Activated naive CD4-positive, alpha-beta T cell treated with anti-CD3 and anti-CD28 coated beads, Interleukin-2, amount 10 ng/mL, durations not matched to agents 7 days and 5 days (primary cell): ENCODE results near the gene ARHGEF40.

ENCODE experiments used
- CTCF ChIA-PET: fragments of 350-600 bp; sonication (Branson Sonifier 250); formaldehyde crosslinking; loops from one replicate; lab custom pipeline; 2021; ENCODE audit warnings: antibody characterized with exemption; lab: Charles Lee
- DNase-seq: peaks from one replicate; pipeline ENCODE4 v3.0.0-alpha.2; 2020
- H3K27ac Mint-ChIP-seq: one replicate; pipeline ENCODE4 v1.8.0; 2021; ENCODE audit warnings: mild to moderate bottlenecking, moderate library complexity, mixed read lengths
- H3K27me3 Mint-ChIP-seq: one replicate; pipeline ENCODE4 v1.8.0; 2021; ENCODE audit warnings: mild to moderate bottlenecking, mixed read lengths
- H3K36me3 Mint-ChIP-seq: one replicate; pipeline ENCODE4 v1.8.0; 2021; ENCODE audit warnings: mixed read lengths
- H3K4me1 Mint-ChIP-seq: one replicate; pipeline ENCODE4 v1.8.0; 2021; ENCODE audit warnings: mixed read lengths
- H3K4me3 Mint-ChIP-seq: one replicate; pipeline ENCODE4 v1.8.0; 2021; ENCODE audit warnings: mild to moderate bottlenecking, moderate library complexity, mixed read lengths
- H3K9me3 Mint-ChIP-seq: one replicate; pipeline ENCODE4 v1.8.0; 2021; ENCODE audit warnings: mixed read lengths

The ARHGEF40 gene

GRCh38 chr14:21096438-21096837 lies 26.3 kb downstream of the ARHGEF40 start:
- Mint-ChIP-seq H3K9me3 (no peaks in the 10 kb centered on the region), H3K36me3 (no peaks in the 10 kb centered on the region), H3K4me1 (peaks cover 22% of the 10 kb centered on the region), H3K27ac (no peak overlapping the region), H3K4me3 (no peak overlapping the region), H3K27me3 (peaks cover 68% of the 10 kb centered on the region)
- DNase-seq, result no peak
- CTCF ChIA-PET, result interaction anchor here (0.9 to 7.0 kb wide), 9 partner anchors 7 to 126 kb away, joined by 3 to 167 read pairs (median 4); partner anchors contain the start of gene TMEM253

- Mint-ChIP-seq H3K36me3 (no peaks in the 10 kb centered on the region), H3K27ac (peak overlapping the region; percentile 72), H3K4me3 (peak overlapping the region; percentile 66), H3K9me3 (no peaks in the 10 kb centered on the region), H3K27me3 (peaks cover 74% of the 10 kb centered on the region), H3K4me1 (peaks cover 24% of the 10 kb centered on the region)
- DNase-seq, result no peak
- CTCF ChIA-PET, result interaction anchor here (0.9 to 7.0 kb wide), 7 partner anchors 6 to 126 kb away, joined by 3 to 167 read pairs (median 4); partner anchors contain the start of gene TMEM253
Measured at GRCh38 chr14:21096978-21097635, 27.0 kb downstream of the ARHGEF40 start.

- no peaks in the 10 kb centered on the region for H3K36me3 Mint-ChIP-seq
- CTCF ChIA-PET, result interaction anchor here (0.9 to 7.0 kb wide), 6 partner anchors 6 to 82 kb away, joined by 3 to 167 read pairs (median 10); partner anchors contain the start of gene TMEM253
- H3K27me3 Mint-ChIP-seq, result peaks cover 70% of the 10 kb centered on the region
- H3K4me1 Mint-ChIP-seq, result peaks cover 27% of the 10 kb centered on the region
- no peaks in the 10 kb centered on the region for H3K9me3 Mint-ChIP-seq
- no peak overlapping the region for H3K27ac Mint-ChIP-seq
- DNase-seq, result peak; percentile 34
- H3K4me3 Mint-ChIP-seq, result peak overlapping the region; percentile 66
Measured at GRCh38 chr14:21097636-21098075, 27.6 kb downstream of the ARHGEF40 start.

DNA sequence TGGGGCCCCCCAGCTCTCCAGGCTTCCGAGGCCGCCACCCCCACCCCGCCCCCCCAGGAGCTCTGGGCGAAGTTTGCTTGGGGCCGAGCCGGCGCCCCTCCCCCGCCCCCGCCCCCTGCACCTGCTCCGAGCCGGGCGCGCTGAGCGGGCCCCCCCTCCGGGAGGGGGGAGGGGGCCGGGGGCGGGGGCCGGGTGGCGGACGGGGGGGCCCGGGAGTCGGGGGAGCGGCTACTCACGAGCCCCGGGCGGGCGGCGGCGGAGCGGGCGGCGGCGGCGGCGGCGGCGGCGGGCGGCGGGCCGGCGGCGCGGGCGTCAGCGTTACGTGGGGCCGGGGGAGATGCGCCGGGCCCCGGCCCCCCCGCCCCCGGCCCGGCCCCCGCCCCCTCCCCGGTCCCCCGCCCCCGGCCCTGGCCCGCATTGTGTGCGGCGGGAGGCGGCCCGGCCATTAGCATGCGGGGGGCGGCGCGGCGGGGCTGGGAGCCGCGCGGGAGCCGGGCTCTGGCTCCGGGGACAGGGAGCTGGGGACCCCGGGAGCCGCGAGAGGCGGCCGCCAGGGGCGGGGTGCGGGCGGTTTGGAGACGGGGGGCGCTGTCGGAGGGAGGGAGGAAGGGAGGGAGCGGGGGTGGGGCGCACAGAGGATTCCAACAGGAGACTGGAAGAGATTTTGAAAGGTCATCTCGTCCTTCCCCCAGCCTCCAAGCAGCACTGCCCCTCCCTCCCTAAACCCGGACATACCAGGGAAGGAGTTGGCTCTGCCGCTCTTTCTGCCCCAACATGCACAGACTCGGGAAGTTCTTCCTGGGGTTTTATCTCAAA lies 28.2 kb downstream of the ARHGEF40 start, which contains the start of gene ZNF219:
ZNF219 (minus strand) TSS at position 580 of the 816 bp plus-strand sequence. CDS start 5,064 bp downstream, outside the sequence.
- H3K4me3 Mint-ChIP-seq, result peak within 1 kb of the TSS; percentile 77
- peaks cover 31% of the 10 kb centered on the region for H3K4me1 Mint-ChIP-seq
- no peak within 1 kb of the TSS for H3K27ac Mint-ChIP-seq
- DNase-seq, result peak; percentile 56
- CTCF ChIA-PET, result interaction anchor here (1.0 to 7.0 kb wide), 4 partner anchors 5 to 82 kb away, joined by 3 to 167 read pairs (median 53); partner anchors contain the start of gene TMEM253
- H3K27me3 Mint-ChIP-seq, result peaks cover 64% of the 10 kb centered on the region
- no peaks in the 10 kb centered on the region for H3K36me3 Mint-ChIP-seq
- no peaks in the 10 kb centered on the region for H3K9me3 Mint-ChIP-seq

DNA sequence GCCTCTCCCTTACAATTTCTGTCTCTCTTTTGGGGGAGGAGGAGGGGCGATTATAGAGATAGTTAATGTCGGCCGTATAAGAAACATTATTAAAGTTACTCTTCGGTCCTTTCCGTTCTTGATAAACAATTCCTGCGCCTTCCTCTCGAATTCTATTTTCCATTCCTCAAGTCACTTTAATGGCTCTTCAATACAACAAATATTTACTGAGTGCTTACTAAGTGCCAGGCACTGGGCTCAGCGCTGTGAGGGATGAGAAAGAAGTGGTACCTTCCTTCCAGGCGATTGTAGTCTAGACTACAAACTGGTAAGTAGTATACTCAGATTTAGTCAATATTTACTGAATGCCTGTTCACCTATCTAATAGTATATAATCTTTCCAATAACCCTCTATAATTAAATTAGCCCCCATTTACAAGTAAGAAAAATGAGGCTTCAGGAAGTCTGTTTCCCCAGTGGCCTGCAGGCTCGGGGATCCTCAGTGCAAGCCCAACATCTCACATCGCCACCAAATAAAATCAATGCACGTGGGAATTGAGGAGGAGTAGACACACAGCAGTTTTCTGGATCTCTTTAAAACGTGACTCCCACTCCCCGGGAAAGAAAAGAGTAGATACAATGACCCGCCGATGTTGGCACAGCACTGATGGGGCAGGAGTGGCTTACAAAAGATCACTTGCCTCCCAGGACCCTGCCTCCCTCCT lies 28.9 kb downstream of the ARHGEF40 start:
- CTCF ChIA-PET, result interaction anchor here (0.9 to 13.9 kb wide), 3 partner anchors 10 to 84 kb away, joined by 5 to 208 read pairs (median 72); no protein-coding TSS in a partner anchor
- Mint-ChIP-seq H3K27me3 (peaks cover 58% of the 10 kb centered on the region), H3K4me3 (peak overlapping the region; percentile 77), H3K27ac (no peak overlapping the region), H3K36me3 (no peaks in the 10 kb centered on the region), H3K9me3 (no peaks in the 10 kb centered on the region), H3K4me1 (peaks cover 33% of the 10 kb centered on the region)
- no peak for DNase-seq

DNA sequence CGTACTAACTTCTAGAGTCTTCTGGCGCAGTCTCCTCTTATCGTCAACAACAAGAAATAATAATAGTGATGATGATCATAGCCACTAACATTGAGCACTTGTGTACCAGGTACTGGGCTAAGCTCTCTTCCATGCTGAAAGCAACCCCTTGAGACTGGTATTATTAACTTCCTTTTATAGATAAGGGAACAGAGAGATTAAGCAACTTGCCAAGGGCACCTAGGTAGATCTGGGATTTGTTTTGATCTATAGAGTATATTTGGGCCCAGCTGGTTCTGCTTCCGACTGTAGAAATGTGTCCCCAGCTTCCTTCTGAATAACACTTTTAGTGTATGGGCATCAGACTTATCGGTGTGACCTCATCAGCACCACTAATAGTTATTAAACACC lies 29.5 kb downstream of the ARHGEF40 start:
- H3K27ac Mint-ChIP-seq, result no peak overlapping the region
- H3K9me3 Mint-ChIP-seq, result no peaks in the 10 kb centered on the region
- peaks cover 35% of the 10 kb centered on the region for H3K4me1 Mint-ChIP-seq
- no peak for DNase-seq
- peaks cover 54% of the 10 kb centered on the region for H3K27me3 Mint-ChIP-seq
- no peaks in the 10 kb centered on the region for H3K36me3 Mint-ChIP-seq
- CTCF ChIA-PET, result interaction anchor here (0.9 to 13.9 kb wide), 3 partner anchors 11 to 85 kb away, joined by 5 to 208 read pairs (median 72); no protein-coding TSS in a partner anchor
- peak overlapping the region; percentile 77 for H3K4me3 Mint-ChIP-seq

GRCh38 chr14:21100931-21101330 lies 30.8 kb downstream of the ARHGEF40 start, which contains the start of gene TMEM253:
TSS of gene TMEM253 (plus strand) at chr14:21101066. CDS start at chr14:21101344, 278 bp downstream.
- Mint-ChIP-seq H3K4me1 (peaks cover 42% of the 10 kb centered on the region), H3K27ac (no peak within 1 kb of the TSS), H3K27me3 (peaks cover 50% of the 10 kb centered on the region), H3K4me3 (peak within 1 kb of the TSS; percentile 77), H3K9me3 (no peaks in the 10 kb centered on the region), H3K36me3 (no peaks in the 10 kb centered on the region)
- no peak for DNase-seq
- CTCF ChIA-PET, result interaction anchor here (6.8 to 13.9 kb wide), 3 partner anchors 6 to 86 kb away, joined by 72 to 208 read pairs (median 167); no protein-coding TSS in a partner anchor

- Mint-ChIP-seq H3K9me3 (no peaks in the 10 kb centered on the region), H3K36me3 (no peaks in the 10 kb centered on the region), H3K27ac (peak overlapping the region; percentile 49), H3K4me1 (peaks cover 44% of the 10 kb centered on the region), H3K27me3 (peaks cover 45% of the 10 kb centered on the region), H3K4me3 (peak overlapping the region; percentile 90)
- CTCF ChIA-PET, result interaction anchor here (4.8 to 13.9 kb wide), 4 partner anchors 7 to 87 kb away, joined by 69 to 208 read pairs (median 120); no protein-coding TSS in a partner anchor
- no peak for DNase-seq
Measured at GRCh38 chr14:21101802-21102413, 31.8 kb downstream of the ARHGEF40 start.

DNA sequence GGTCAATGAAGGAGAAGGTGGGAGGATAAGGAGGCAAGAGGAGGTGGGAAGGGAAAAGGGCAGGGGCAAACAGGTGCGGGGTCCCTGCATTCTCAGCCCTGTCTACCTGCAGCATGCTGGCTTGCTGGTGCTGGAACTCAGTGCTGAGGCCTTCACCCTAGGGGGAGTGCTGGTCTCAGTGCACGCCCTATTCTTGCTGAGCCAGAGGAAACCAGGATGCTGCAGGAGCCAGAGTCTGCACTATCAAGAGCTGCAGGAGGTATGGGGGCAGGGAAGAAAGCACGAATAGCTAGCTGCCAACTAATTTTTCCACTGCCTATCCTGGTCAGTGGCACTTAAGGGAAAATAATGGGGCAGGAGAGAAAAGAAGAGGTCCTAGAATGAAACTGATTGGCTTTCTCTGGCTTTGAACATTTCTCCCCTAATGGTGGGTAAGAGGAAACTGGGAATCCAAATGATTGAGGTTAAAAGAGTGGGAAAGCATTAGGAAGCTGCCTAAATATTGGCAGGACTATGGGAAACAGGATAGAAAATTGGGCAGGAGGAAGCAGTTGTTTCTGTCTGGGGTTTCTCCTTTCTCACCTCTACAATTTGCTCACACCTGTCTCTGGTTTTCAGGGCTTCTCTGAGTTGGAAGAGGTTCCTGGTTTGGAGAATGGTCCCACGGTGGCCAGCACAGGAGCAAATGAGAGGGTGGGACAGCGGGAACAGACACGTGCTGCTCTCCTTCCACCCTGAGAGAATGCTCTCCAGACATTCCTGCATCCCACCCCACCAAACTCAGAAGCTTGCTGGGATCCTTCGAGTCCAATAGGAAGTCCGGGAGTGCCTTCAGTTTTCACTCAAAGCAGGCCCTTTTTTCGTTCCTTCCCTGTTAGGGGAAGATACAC lies 32.7 kb downstream of the ARHGEF40 start:
- CTCF ChIA-PET, result interaction anchor here (0.7 to 13.9 kb wide), 9 partner anchors 8 to 88 kb away, joined by 3 to 208 read pairs (median 36); partner anchors contain the start of gene ARHGEF40
- Mint-ChIP-seq H3K36me3 (no peaks in the 10 kb centered on the region), H3K27me3 (peaks cover 38% of the 10 kb centered on the region), H3K4me3 (peak overlapping the region; percentile 90), H3K4me1 (peaks cover 41% of the 10 kb centered on the region), H3K9me3 (no peaks in the 10 kb centered on the region), H3K27ac (peak overlapping the region; percentile 81)
- DNase-seq, result no peak

GRCh38 chr14:21103411-21103709 lies 33.3 kb downstream of the ARHGEF40 start:
- Mint-ChIP-seq H3K9me3 (no peaks in the 10 kb centered on the region), H3K36me3 (no peaks in the 10 kb centered on the region), H3K4me3 (peak overlapping the region; percentile 90), H3K27ac (peak overlapping the region; percentile 81), H3K4me1 (peaks cover 41% of the 10 kb centered on the region), H3K27me3 (peaks cover 37% of the 10 kb centered on the region)
- CTCF ChIA-PET, result interaction anchor here (0.7 to 13.9 kb wide), 9 partner anchors 9 to 88 kb away, joined by 3 to 208 read pairs (median 36); partner anchors contain the start of gene ARHGEF40
- no peak for DNase-seq

- H3K27me3 Mint-ChIP-seq, result peaks cover 32% of the 10 kb centered on the region
- H3K36me3 Mint-ChIP-seq, result no peaks in the 10 kb centered on the region
- peak overlapping the region; percentile 81 for H3K27ac Mint-ChIP-seq
- H3K9me3 Mint-ChIP-seq, result no peaks in the 10 kb centered on the region
- CTCF ChIA-PET, result interaction anchor here (0.7 to 13.9 kb wide), 31 partner anchors 9 to 387 kb away, joined by 3 to 208 read pairs (median 5); partner anchors contain the start of gene ARHGEF40
- H3K4me3 Mint-ChIP-seq, result peak overlapping the region; percentile 90
- peaks cover 39% of the 10 kb centered on the region for H3K4me1 Mint-ChIP-seq
- peak; percentile 97 for DNase-seq
Measured at GRCh38 chr14:21103710-21104447, 33.8 kb downstream of the ARHGEF40 start.
